Measurements from ENCODE around the gene NRDC.

The NRDC gene

DNA sequence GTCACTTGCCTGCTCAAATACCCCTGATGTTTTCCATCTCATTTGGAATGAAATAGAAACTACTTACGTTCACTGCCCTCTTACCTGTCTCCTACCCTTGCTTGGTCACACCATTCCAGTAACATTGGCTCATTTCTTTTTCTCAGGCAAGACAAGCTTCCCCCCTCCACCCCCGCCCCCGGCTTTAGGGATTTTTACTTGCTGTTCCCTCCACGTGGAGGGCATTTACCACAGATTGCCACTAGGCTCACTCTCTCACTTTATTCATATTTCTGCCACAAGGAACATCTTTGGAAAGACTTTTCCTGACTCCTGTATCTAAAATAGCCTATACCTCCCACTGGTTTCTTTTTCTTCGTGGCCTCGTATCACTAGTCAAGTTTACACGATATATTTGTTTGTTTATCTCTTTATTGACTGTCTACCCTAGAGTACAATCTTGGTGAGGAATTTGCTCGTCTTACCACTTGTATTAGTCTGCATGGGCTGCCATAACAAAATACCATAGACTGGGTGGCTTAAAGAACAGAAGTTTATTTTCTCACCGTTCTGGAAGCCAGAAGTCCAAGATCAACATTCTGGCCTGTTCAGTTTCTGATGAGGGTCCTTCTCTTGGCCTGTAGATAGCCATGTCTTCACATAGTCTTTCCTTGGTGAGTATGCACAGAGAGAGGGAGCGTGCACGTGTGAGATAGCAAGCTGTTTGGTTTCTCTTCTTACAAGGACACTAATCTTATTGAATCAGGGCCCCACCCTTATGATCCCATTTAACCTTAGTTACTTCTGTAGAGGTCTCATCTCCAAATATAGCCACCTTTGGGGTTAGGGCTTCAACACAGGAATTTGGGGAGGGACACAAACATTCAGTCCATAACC is 126.2 kb downstream of the NRDC start:
- peaks cover 39% of the 10 kb centered on the region for H3K36me3 ChIP-seq (ENCODE audit: control insufficient read depth, low read length)

DNA sequence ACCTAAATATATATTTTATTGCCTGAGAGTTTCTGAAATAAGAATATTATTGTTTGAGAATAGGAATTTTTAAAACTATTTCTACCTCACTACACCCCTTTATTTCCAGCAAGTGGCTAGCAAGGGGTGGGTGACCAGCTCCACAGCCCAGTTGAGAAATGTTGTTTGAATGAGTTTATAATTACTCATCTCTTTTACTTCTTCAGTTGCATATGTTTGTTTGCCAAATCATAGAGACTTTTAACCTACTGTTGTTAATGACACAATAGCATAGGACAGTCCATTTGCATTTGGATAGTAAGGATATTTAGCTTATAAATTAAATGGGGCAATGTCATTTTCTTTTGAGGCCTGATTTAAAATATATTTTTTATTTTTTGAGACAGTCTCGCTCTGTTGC is 127.8 kb downstream of the NRDC start:
- Histone ChIP-seq H3K4me1 (ENCODE audit: control insufficient read depth, low read length) (no peaks in the 10 kb centered on the region), H3K79me2 (ENCODE audit: control insufficient read depth, low read length) (no peaks in the 10 kb centered on the region), H3K27ac (ENCODE audit: low read depth, low read length) (no peak overlapping the region), H3F3A (ENCODE audit: control insufficient read depth, insufficient read depth) (no peaks in the 10 kb centered on the region), H3K36me3 (ENCODE audit: control insufficient read depth, low read length) (peaks cover 46% of the 10 kb centered on the region), H3K9me3 (ENCODE audit: control insufficient read depth, insufficient read depth, low read length) (no peaks in the 10 kb centered on the region), H4K20me1 (ENCODE audit: control insufficient read depth, insufficient read depth, low read depth, low read length) (no peaks in the 10 kb centered on the region), H3K4me3 (ENCODE audit: low read length) (no peak overlapping the region), H3K9me2 (replicated peaks; ENCODE audit: control insufficient read depth, low read length) (no peaks in the 10 kb centered on the region), H3K27me3 (ENCODE audit: control insufficient read depth, low read length) (no peaks in the 10 kb centered on the region), H3K4me2 (ENCODE audit: low read length) (no peak overlapping the region)
- no peak for TF ChIP-seq EZH2phosphoT487 (IDR thresholded peaks at IDR 0.05; ENCODE audit: borderline replicate concordance, low read length)
- TF ChIP-seq, protein P1, sequence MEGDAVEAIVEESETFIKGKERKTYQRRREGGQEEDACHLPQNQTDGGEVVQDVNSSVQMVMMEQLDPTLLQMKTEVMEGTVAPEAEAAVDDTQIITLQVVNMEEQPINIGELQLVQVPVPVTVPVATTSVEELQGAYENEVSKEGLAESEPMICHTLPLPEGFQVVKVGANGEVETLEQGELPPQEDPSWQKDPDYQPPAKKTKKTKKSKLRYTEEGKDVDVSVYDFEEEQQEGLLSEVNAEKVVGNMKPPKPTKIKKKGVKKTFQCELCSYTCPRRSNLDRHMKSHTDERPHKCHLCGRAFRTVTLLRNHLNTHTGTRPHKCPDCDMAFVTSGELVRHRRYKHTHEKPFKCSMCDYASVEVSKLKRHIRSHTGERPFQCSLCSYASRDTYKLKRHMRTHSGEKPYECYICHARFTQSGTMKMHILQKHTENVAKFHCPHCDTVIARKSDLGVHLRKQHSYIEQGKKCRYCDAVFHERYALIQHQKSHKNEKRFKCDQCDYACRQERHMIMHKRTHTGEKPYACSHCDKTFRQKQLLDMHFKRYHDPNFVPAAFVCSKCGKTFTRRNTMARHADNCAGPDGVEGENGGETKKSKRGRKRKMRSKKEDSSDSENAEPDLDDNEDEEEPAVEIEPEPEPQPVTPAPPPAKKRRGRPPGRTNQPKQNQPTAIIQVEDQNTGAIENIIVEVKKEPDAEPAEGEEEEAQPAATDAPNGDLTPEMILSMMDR (IDR thresholded peaks at IDR 0.05; ENCODE audit: low read depth, low read length, poor library complexity, severe bottlenecking), result no peak

More for the DNA sequence above, 126.2 kb downstream of the NRDC start:
- Histone ChIP-seq H3F3A (ENCODE audit: control insufficient read depth, insufficient read depth) (no peaks in the 10 kb centered on the region), H3K79me2 (ENCODE audit: control insufficient read depth, low read length) (no peaks in the 10 kb centered on the region), H3K27ac (ENCODE audit: low read depth, low read length) (no peak overlapping the region), H3K4me3 (ENCODE audit: low read length) (no peak overlapping the region), H3K4me1 (ENCODE audit: control insufficient read depth, low read length) (no peaks in the 10 kb centered on the region), H3K4me2 (ENCODE audit: low read length) (no peak overlapping the region), H3K9me2 (replicated peaks; ENCODE audit: control insufficient read depth, low read length) (no peaks in the 10 kb centered on the region), H3K27me3 (ENCODE audit: control insufficient read depth, low read length) (no peaks in the 10 kb centered on the region), H3K9me3 (ENCODE audit: control insufficient read depth, insufficient read depth, low read length) (no peaks in the 10 kb centered on the region), H4K20me1 (ENCODE audit: control insufficient read depth, insufficient read depth, low read depth, low read length) (no peaks in the 10 kb centered on the region)
- TF ChIP-seq EZH2phosphoT487 (IDR thresholded peaks at IDR 0.05; ENCODE audit: borderline replicate concordance, low read length), result no peak
- TF ChIP-seq, protein P1 (IDR thresholded peaks at IDR 0.05; ENCODE audit: low read depth, low read length, poor library complexity, severe bottlenecking), result no peak

DNA sequence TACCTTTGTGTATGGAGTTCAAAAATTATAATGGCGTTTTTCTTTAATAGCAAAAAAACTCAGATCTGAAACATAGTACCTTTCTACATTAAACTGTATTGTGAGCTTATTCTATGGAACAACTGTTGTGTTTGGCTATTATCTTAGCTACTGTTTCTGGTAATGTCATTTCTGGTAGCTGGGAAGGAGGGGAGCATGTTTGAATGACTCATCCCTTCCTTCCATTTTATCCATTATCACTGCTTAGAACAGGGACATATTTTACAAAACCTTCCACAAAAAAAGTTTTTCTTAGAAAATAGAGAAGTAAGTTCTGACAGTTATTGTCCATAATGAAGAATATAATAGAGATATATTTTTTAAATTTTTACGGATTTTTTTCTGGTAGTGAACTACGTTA is 128.3 kb downstream of the NRDC start:
- no peaks in the 10 kb centered on the region for H3K27me3 ChIP-seq (ENCODE audit: control insufficient read depth, low read length)
- peaks cover 1% of the 10 kb centered on the region; the same call in 1 of the 2 replicates for H3K79me2 ChIP-seq (ENCODE audit: control insufficient read depth, low read length)
- no peaks in the 10 kb centered on the region for H3K4me1 ChIP-seq (ENCODE audit: control insufficient read depth, low read length)
- no peak overlapping the region for H3K27ac ChIP-seq (ENCODE audit: low read depth, low read length)
- no peak for TF ChIP-seq EZH2phosphoT487 (IDR thresholded peaks at IDR 0.05; ENCODE audit: borderline replicate concordance, low read length)
- TF ChIP-seq, protein P1 (IDR thresholded peaks at IDR 0.05; ENCODE audit: low read depth, low read length, poor library complexity, severe bottlenecking), result no peak
- H3K9me3 ChIP-seq (ENCODE audit: control insufficient read depth, insufficient read depth, low read length), result no peaks in the 10 kb centered on the region
- H3F3A ChIP-seq (ENCODE audit: control insufficient read depth, insufficient read depth), result no peaks in the 10 kb centered on the region
- H3K9me2 ChIP-seq (replicated peaks; ENCODE audit: control insufficient read depth, low read length), result no peaks in the 10 kb centered on the region
- no peaks in the 10 kb centered on the region for H4K20me1 ChIP-seq (ENCODE audit: control insufficient read depth, insufficient read depth, low read depth, low read length)
- H3K4me2 ChIP-seq (ENCODE audit: low read length), result no peak overlapping the region
- H3K4me3 ChIP-seq (ENCODE audit: low read length), result no peak overlapping the region
- peaks cover 46% of the 10 kb centered on the region for H3K36me3 ChIP-seq (ENCODE audit: control insufficient read depth, low read length)

Data from DOHH2 (cell line).